Measurements from ENCODE around the gene SESN1. TPM values are rescaled to one million over a fixed set of nuclear protein-coding genes. Genes with fewer than 3 reads are reported as not detected.

The SESN1 gene
- total RNA-seq, 1 donor from 2014 or later = 9.1 TPM

GRCh38 chr6:109002051-109002697 lies 92.5 kb downstream of the SESN1 start:
- ATAC-seq (ENCODE audit: low read depth) = no peak
- Mint-ChIP-seq H3K4me3 (no peak overlapping the region), H3K36me3 (ENCODE audit: low read depth) (peaks cover 33% of the 10 kb centered on the region), H3K27me3 (no peaks in the 10 kb centered on the region), H3K27ac (no peak overlapping the region), H3K4me1 (peaks cover 22% of the 10 kb centered on the region), H3K9me3 (no peaks in the 10 kb centered on the region)
- ChIA-PET POLR2A (no interaction called here), CTCF (interaction anchor here (1.3 kb wide), 1 partner anchor 71 kb away, joined by 3 read pairs; no protein-coding TSS in a partner anchor)
- no peak for TF ChIP-seq CTCF (IDR thresholded peaks at IDR 0.05)
- intact Hi-C loops (cut with micrococcal nuclease) = loop anchor here (10.0 kb wide), 1 partner anchor 1047 kb away; the partner anchor contains the start of gene SEC63
- no peak for DNase-seq

- ATAC-seq (ENCODE audit: low read depth) = no peak
- ChIA-PET CTCF (interaction anchor here (1.3 kb wide), 1 partner anchor 72 kb away, joined by 3 read pairs; no protein-coding TSS in a partner anchor), POLR2A (interaction anchor here (0.9 kb wide), 1 partner anchor 9 kb away, joined by 3 read pairs; no protein-coding TSS in a partner anchor)
- Mint-ChIP-seq H3K4me1 (peaks cover 14% of the 10 kb centered on the region), H3K4me3 (no peak overlapping the region), H3K9me3 (no peaks in the 10 kb centered on the region), H3K27ac (no peak overlapping the region), H3K27me3 (no peaks in the 10 kb centered on the region), H3K36me3 (ENCODE audit: low read depth) (peaks cover 36% of the 10 kb centered on the region)
- DNase-seq = no peak
- TF ChIP-seq CTCF (IDR thresholded peaks at IDR 0.05) = no peak
- intact Hi-C loops (cut with micrococcal nuclease) = loop anchor here (10.0 kb wide), 1 partner anchor 1047 kb away; the partner anchor contains the start of gene SEC63
Observed at GRCh38 chr6:109001291-109001894, 93.3 kb downstream of the SESN1 start.

GRCh38 chr6:109000289-109000688 lies 94.4 kb downstream of the SESN1 start:
- H3K27ac Mint-ChIP-seq = no peak overlapping the region
- POLR2A ChIA-PET = interaction anchor here (0.9 kb wide), 1 partner anchor 10 kb away, joined by 3 read pairs; no protein-coding TSS in a partner anchor
- intact Hi-C loops (cut with micrococcal nuclease) = loop anchor here (10.0 kb wide), 1 partner anchor 1045 kb away; the partner anchor contains the start of gene SEC63

GRCh38 chr6:108999428-108999827 lies 95.2 kb downstream of the SESN1 start:
- intact Hi-C loops (cut with micrococcal nuclease) = no loop called here
- CTCF ChIA-PET = no interaction called here
- POLR2A ChIA-PET = no interaction called here
- no peaks in the 10 kb centered on the region for H3K9me3 Mint-ChIP-seq
- ATAC-seq (ENCODE audit: low read depth) (no peak), DNase-seq (no peak)
- H3K4me3 Mint-ChIP-seq = no peak overlapping the region
- no peak for TF ChIP-seq CTCF (IDR thresholded peaks at IDR 0.05)
- H3K36me3 Mint-ChIP-seq (ENCODE audit: low read depth) = peaks cover 38% of the 10 kb centered on the region
- no peaks in the 10 kb centered on the region for H3K27me3 Mint-ChIP-seq
- peaks cover 8% of the 10 kb centered on the region for H3K4me1 Mint-ChIP-seq
- H3K27ac Mint-ChIP-seq = no peak overlapping the region

More at GRCh38 chr6:109000289-109000688, 94.4 kb downstream of the SESN1 start:
- Mint-ChIP-seq H3K4me3 (no peak overlapping the region), H3K27me3 (no peaks in the 10 kb centered on the region), H3K4me1 (peaks cover 8% of the 10 kb centered on the region), H3K9me3 (no peaks in the 10 kb centered on the region), H3K36me3 (ENCODE audit: low read depth) (peaks cover 38% of the 10 kb centered on the region)
- no peak for TF ChIP-seq CTCF (IDR thresholded peaks at IDR 0.05)
- CTCF ChIA-PET = no interaction called here
- no peak for ATAC-seq (ENCODE audit: low read depth)
- DNase-seq = no peak

GRCh38 chr6:108998485-108998884 lies 96.2 kb downstream of the SESN1 start:
- no peak overlapping the region for H3K27ac Mint-ChIP-seq
- H3K36me3 Mint-ChIP-seq (ENCODE audit: low read depth) = peaks cover 42% of the 10 kb centered on the region
- ChIA-PET CTCF (no interaction called here), POLR2A (no interaction called here)
- no peak overlapping the region for H3K4me3 Mint-ChIP-seq
- intact Hi-C loops (cut with micrococcal nuclease) = no loop called here
- DNase-seq (no peak), ATAC-seq (ENCODE audit: low read depth) (no peak)
- H3K9me3 Mint-ChIP-seq = no peaks in the 10 kb centered on the region
- no peak for TF ChIP-seq CTCF (IDR thresholded peaks at IDR 0.05)
- peaks cover 2% of the 10 kb centered on the region for H3K4me1 Mint-ChIP-seq
- no peaks in the 10 kb centered on the region for H3K27me3 Mint-ChIP-seq

Measured in activated B cell treated with CpG ODN at 0.5 μM for 24 hours (primary cell).